AG10803 (cell line): ENCODE results near the gene SELENOP.

Source experiments
- DNase-seq: peaks from one replicate; pipeline ENCODE4 v3.0.0; 2010; ENCODE audit warnings: low read depth
- H3K4me3 ChIP-seq: 2 replicates; pipeline ENCODE4 v1.5.1; 2011; ENCODE audit warnings: mild to moderate bottlenecking, low read length, control low read depth
- CTCF ChIP-seq: conservative IDR thresholded peaks from 2 replicates; pipeline ENCODE4 v1.5.1; 2011; ENCODE audit warnings: mild to moderate bottlenecking, low read length, control low read depth, inconsistent platforms

SELENOP gene, protein sequence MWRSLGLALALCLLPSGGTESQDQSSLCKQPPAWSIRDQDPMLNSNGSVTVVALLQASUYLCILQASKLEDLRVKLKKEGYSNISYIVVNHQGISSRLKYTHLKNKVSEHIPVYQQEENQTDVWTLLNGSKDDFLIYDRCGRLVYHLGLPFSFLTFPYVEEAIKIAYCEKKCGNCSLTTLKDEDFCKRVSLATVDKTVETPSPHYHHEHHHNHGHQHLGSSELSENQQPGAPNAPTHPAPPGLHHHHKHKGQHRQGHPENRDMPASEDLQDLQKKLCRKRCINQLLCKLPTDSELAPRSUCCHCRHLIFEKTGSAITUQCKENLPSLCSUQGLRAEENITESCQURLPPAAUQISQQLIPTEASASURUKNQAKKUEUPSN

GRCh38 chr5:42811591-42812446 is at the start of gene SELENOP:
SELENOP (minus strand) TSS chr5:42811892; CDS start chr5:42808353, 3,539 bp downstream.
- no peak for TF ChIP-seq CTCF
- H3K4me3 ChIP-seq: peak within 1 kb of the TSS; percentile 11
- peak; percentile 37 for DNase-seq

- H3K4me3 ChIP-seq: no peak overlapping the region
- DNase-seq: no peak
- TF ChIP-seq CTCF: no peak
Measured at GRCh38 chr5:42858687-42859086, 47.0 kb upstream of the SELENOP start.

GRCh38 chr5:42858031-42858643 is 46.4 kb upstream of the SELENOP start:
- no peak for TF ChIP-seq CTCF
- DNase-seq: peak; percentile 17

GRCh38 chr5:42855811-42856210 is 44.1 kb upstream of the SELENOP start:
- TF ChIP-seq CTCF: no peak
- no peak overlapping the region for H3K4me3 ChIP-seq
- DNase-seq: no peak

More at GRCh38 chr5:42858031-42858643, 46.4 kb upstream of the SELENOP start:
- H3K4me3 ChIP-seq: no peak overlapping the region

- no peak for TF ChIP-seq CTCF
- H3K4me3 ChIP-seq: no peak overlapping the region
- no peak for DNase-seq
Measured at GRCh38 chr5:42855386-42855785, 43.7 kb upstream of the SELENOP start.

DNA sequence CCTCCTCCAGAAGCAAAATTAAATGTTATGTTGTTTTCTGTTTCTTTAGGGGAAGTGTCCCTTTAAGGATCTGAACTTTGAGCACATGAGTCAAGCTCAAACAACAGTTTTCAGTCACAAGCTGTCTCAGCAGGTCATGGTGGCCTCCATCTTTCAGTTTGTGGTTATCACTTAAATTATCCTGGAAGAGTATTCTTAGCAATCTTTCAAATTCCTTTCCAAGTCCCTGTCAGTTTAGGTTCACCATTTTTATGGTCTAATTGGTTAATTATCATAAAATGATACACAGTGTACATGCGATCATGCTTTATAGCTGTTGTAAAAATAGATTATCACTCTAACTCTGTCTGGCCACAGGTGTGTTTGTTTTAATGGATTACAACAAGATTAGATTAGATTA is 43.1 kb upstream of the SELENOP start:
- no peak for DNase-seq
- no peak for TF ChIP-seq CTCF
- H3K4me3 ChIP-seq: no peak overlapping the region
